ENCODE results near the gene ARHGAP18.

Gene ARHGAP18

GRCh38 chr6:129637340-129638054 is 72.5 kb downstream of the ARHGAP18 start:
- DNase-seq (ENCODE audit: low read depth) = no peak
- no peak overlapping the region for H3K4me3 ChIP-seq (ENCODE audit: low read length)
- TF ChIP-seq, protein P1, sequence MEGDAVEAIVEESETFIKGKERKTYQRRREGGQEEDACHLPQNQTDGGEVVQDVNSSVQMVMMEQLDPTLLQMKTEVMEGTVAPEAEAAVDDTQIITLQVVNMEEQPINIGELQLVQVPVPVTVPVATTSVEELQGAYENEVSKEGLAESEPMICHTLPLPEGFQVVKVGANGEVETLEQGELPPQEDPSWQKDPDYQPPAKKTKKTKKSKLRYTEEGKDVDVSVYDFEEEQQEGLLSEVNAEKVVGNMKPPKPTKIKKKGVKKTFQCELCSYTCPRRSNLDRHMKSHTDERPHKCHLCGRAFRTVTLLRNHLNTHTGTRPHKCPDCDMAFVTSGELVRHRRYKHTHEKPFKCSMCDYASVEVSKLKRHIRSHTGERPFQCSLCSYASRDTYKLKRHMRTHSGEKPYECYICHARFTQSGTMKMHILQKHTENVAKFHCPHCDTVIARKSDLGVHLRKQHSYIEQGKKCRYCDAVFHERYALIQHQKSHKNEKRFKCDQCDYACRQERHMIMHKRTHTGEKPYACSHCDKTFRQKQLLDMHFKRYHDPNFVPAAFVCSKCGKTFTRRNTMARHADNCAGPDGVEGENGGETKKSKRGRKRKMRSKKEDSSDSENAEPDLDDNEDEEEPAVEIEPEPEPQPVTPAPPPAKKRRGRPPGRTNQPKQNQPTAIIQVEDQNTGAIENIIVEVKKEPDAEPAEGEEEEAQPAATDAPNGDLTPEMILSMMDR (IDR thresholded peaks at IDR 0.05; ENCODE audit: insufficient read depth, low read depth, low read length, missing control alignments) = no peak

GRCh38 chr6:129635396-129636130 is 74.4 kb downstream of the ARHGAP18 start:
- H3K4me3 ChIP-seq (ENCODE audit: low read length) = no peak overlapping the region
- DNase-seq (ENCODE audit: low read depth) = no peak
- TF ChIP-seq, protein P1 (IDR thresholded peaks at IDR 0.05; ENCODE audit: insufficient read depth, low read depth, low read length, missing control alignments) = no peak

GRCh38 chr6:129634411-129635230 is 75.4 kb downstream of the ARHGAP18 start:
- TF ChIP-seq, protein P1 (IDR thresholded peaks at IDR 0.05; ENCODE audit: insufficient read depth, low read depth, low read length, missing control alignments) = no peak
- H3K4me3 ChIP-seq (ENCODE audit: low read length) = no peak overlapping the region
- DNase-seq (ENCODE audit: low read depth) = no peak

- TF ChIP-seq, protein P1 (IDR thresholded peaks at IDR 0.05; ENCODE audit: insufficient read depth, low read depth, low read length, missing control alignments) = no peak
- DNase-seq (ENCODE audit: low read depth) = no peak
- no peak overlapping the region for H3K4me3 ChIP-seq (ENCODE audit: low read length)
These were observed 76.4 kb downstream of the ARHGAP18 start for GRCh38 chr6:129633529-129633928.

DNA sequence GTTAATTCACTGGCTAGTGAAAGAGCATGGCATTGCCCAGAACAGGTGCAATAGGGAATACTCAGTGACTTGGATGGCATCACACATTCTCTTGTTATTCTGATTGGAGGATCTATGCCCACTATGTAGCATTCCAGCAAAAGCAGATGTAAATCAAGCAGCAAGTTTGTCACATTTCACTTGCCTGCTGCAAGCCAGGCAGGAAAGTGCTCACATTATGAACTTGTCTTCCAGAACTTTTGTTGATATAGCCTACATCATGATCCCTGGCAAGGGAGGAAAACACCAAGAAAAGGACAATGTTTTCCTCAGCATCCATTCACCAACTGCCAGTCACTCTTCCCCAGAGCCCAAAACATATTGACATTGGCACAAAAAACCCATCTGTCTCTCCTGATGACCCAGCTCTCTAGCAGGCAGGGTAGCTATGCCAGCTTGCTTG is 77.8 kb downstream of the ARHGAP18 start:
- no peak for DNase-seq (ENCODE audit: low read depth)
- no peak overlapping the region for H3K4me3 ChIP-seq (ENCODE audit: low read length)
- TF ChIP-seq, protein P1 (IDR thresholded peaks at IDR 0.05; ENCODE audit: insufficient read depth, low read depth, low read length, missing control alignments) = no peak

- TF ChIP-seq, protein P1 (IDR thresholded peaks at IDR 0.05; ENCODE audit: insufficient read depth, low read depth, low read length, missing control alignments) = no peak
- no peak for DNase-seq (ENCODE audit: low read depth)
- H3K4me3 ChIP-seq (ENCODE audit: low read length) = no peak overlapping the region
These were observed 78.9 kb downstream of the ARHGAP18 start for GRCh38 chr6:129631070-129631469.

All from epithelial cell of esophagus (primary cell).